GM21723 (cell line): Measurements from ENCODE around the gene PLS1.

Experiments
- ATAC-seq: cut with Tn5 transposase; IDR thresholded peaks from one replicate; pipeline ENCODE4 v1.9.1; 2021; ENCODE audit warnings: mild to moderate bottlenecking, moderate library complexity; ENCODE audit not compliant: unreplicated experiment

The PLS1 gene

GRCh38 chr3:142636050-142636449 lies 39.9 kb downstream of the PLS1 start:
- ATAC-seq = no peak

DNA sequence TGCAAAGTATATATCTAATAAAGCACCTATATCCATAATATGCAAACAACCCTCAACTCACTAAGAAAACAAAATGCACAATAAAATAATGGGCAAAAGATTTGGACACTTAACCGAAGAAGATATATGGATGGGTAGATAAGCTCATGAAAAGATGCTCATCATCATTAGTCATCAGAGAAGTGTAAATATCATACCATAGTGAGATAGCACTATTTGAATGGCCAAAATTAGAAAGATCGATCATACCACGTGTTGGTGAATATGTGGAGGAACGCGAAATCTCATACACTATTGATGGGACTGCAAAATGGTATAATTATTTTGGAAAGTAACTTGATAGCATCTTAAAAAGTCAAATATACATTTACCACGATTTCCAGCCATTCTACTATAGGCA lies 40.5 kb downstream of the PLS1 start:
- no peak for ATAC-seq

- no peak for ATAC-seq
These were observed 42.1 kb downstream of the PLS1 start for GRCh38 chr3:142638291-142638690.

DNA sequence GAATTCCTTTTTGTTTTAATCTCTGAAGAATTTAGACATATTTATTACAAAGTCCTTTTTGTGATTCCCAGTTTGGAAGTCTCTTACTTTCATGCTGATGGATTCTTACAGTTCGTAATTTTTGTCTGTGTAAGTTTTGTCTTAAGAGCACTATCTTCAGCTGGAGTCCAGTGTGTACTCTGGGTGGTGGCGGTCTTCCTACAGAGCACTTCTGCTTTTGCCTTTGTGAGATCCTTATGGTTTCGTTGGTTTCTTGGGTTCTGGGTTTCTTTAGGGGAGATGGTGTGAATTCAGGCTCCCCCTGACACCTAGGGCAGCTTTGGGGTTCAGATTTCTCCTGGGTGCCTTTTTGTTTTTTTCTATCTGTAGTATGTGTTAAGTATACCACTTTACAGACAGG lies 45.3 kb downstream of the PLS1 start:
- ATAC-seq = no peak

GRCh38 chr3:142642956-142643355 lies 46.8 kb downstream of the PLS1 start:
- ATAC-seq = no peak

DNA sequence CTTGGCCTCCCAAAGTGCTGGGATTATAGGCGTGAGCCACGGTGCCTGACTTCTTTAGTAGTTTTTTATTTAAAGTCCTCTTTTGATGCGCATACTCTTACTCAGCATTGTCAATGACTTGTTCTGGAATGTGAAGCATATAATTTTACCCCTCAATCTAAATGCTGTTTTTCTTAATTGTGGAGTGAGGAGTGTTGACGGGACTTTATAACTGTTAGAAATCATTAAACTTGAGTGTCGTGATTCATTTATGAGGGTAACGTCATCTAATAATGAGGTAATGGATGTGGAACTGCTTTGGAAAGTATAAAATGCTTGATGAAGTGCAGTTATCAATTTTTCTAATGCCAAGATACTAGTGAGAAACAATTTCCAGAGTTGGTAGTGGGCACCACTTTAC lies 48.3 kb downstream of the PLS1 start:
- no peak for ATAC-seq

GRCh38 chr3:142645236-142645793 lies 49.1 kb downstream of the PLS1 start:
- ATAC-seq = no peak

DNA sequence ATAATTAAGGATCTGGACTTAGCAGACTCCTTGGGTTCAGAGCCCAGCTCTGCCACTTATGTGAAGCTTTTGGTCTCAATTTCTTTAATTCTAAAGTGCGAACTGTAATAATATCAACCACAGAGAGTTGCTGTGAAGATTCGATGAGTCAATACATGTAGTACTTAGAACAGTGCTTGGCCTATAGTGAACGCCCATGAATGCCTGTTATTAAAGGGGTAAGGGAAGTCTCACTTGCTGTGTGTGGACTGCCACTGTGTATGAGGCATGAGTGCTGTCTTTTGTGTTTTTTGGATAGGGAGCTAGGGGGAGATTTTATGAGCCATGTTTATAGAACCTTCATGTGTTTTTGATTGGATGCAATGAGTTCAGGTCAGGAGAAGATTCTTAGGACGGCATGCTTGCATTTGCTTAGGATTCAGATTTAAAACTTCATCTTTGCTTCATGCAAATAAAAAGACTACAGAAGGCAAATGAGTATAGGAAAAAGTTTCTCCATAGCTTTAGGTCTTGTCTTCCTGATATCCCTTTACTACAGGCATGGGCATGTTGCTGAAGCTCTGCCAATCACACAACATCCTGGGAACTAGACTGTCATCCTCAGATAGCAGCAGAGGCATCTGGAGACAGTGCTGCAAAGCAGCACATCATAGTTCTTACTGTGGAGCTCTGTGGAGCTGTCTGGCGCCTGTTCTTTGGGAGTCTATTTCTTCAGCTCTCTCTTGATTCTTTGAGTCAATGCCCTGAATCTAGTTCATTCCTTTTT lies 50.0 kb downstream of the PLS1 start:
- no peak for ATAC-seq

DNA sequence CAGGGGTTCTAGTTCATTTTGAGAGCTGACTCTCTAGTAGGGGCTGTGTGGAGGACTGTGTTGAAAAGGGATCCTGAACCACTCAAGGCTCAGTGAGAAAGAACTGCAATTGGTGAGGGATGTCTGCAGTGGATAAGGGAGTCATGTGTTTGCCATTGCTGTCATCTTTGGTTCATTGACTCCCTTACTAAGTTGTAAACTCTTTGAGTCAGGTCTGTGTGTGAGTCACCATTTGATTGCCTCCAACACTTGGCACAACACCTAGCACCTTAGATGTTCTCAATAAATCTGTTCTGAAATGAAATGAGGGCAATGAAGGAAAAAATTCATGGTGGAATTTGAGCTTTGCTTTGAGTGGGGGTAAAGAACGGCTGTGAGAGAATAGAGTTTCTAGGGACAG lies 51.7 kb downstream of the PLS1 start:
- no peak for ATAC-seq

GRCh38 chr3:142648950-142649349 lies 52.8 kb downstream of the PLS1 start:
- no peak for ATAC-seq

DNA sequence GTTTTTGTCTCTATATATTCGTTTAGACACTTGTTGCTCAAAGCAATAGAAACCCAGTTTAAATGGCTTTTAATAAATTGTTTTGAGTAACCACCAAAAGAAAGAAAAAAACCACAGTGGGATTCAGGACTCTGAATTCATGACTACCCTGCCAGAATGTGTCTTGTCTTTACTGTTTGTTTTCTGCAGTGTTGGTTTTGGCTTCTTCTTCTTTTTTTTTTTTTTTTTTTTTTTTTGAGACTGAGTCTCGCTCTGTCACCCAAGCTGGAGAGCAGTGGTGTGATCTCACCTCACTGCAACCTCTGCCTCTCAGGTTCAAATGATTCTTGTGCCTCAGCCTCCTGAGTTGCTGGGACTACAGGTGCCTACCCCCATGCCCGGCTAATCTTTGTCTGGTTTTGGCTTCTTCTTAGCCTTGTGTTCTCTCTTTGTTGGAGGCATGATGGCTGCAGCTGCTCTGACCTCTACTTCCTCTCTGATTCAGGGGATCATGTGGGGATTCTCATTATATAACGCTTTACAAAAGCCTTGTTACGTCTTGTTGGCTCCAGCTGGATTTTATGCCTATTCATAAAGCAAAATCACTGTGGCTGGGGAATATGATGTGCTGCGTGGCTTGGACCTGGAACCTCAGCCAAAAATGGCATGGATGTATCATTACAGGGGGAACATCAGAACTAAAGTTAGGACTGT lies 54.0 kb downstream of the PLS1 start:
- ATAC-seq = no peak

- no peak for ATAC-seq
These were observed 55.5 kb downstream of the PLS1 start for GRCh38 chr3:142651711-142652110.

- ATAC-seq = no peak
These were observed 56.7 kb downstream of the PLS1 start for GRCh38 chr3:142652826-142653292.

GRCh38 chr3:142656575-142656974 lies 60.4 kb downstream of the PLS1 start:
- no peak for ATAC-seq

GRCh38 chr3:142657033-142657432 lies 60.8 kb downstream of the PLS1 start:
- ATAC-seq = no peak

DNA sequence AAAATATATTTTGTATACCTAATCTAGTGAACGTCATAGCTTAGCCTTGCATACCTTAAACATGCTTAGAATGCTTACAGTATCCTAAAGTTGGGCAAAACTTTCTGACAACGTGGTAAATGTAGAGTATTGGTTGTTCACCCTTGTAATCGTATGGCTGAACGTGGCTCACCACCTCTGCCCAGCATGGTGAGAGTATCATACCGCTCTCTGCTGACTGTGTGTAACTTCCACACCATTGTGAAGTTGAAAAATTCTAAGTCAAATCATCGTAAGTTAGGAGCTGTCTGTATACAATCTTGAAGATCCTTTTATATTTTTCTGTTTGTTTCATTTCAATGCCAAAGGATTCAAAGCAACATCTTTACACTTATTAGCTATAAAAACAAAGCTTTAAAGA lies 64.2 kb downstream of the PLS1 start:
- ATAC-seq = no peak

DNA sequence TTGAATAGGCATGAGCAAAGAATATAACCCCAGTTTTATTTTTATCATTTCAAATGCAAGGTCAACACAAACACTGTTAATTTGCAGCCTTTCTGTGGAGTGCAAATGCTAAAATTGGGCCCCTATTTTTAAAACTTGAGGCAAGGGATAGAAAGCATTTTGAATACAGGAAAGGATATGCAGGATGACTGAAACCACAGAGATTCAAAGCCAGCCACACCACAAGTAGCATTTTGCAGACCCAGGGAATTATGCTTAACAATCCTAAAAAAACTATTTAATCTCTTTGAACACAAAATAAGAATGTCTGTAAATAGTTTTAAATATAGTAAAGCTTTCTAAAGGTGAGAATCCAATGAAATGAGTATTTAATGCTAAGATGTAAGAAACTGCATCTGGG lies 64.7 kb downstream of the PLS1 start:
- ATAC-seq = no peak

DNA sequence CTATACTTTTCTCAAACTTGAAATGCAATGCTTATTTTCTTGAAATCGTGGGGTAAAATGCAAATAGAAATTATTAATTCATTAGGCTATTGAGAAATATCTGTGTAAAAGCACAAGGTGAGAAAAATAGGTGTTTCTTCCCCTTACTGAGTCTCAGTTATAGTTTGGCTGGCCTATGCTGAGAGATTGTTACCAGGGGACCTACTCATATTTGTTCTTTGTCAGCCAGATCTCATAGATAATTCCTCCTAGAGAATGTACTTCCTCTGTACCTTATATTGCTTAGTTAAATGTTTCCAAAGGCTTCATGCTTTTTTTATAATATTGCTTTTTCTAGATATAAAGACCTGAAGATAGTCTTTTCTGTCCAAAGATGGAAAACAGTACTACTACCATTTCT lies 67.7 kb downstream of the PLS1 start:
- ATAC-seq = no peak

DNA sequence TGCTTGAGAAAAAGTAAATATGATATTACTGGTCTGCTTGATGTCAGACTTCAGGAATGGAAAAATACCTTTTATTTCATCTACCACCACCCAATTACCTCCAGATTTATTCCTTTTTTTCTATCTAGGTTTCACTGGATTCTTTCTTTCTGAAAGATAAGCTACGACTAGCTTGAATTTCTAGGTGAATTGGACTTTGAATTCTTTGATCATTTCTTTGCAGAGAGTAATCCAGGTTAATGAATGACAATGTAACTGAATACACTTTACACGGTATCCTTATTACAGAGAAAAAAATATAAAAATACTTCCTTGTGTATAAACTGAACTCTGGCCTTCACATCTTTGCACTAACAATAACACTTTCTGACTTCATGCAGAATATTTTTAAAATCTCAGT lies 68.1 kb downstream of the PLS1 start:
- no peak for ATAC-seq

- ATAC-seq = no peak
These were observed 68.6 kb downstream of the PLS1 start for GRCh38 chr3:142664819-142665218.

- no peak for ATAC-seq
These were observed 73.9 kb downstream of the PLS1 start for GRCh38 chr3:142670120-142670519.

- ATAC-seq = no peak
These were observed 80.0 kb downstream of the PLS1 start for GRCh38 chr3:142676151-142676550.
